ENCODE results near the gene VSNL1. TPM values are rescaled to one million over a fixed set of nuclear protein-coding genes. Genes with fewer than 3 reads are reported as not detected.

Gene VSNL1
- polyA plus RNA-seq, result not detected

- DNase-seq, result no peak
- Mint-ChIP-seq H3K27ac (no peak within 1 kb of the TSS), H3K4me3 (no peak within 1 kb of the TSS), H3K9me3 (peaks cover 3 to 29% (median 18%) of the 10 kb centered on the region in 6 donors), H3K36me3 (peaks cover 0 to 3% (median 0%) of the 10 kb centered on the region in 3 donors), H3K4me1 (no peaks in the 10 kb centered on the region), H3K27me3 (ENCODE audit: low read depth in 3 of 3) (peaks cover 11 to 16% (median 11%) of the 10 kb centered on the region in 3 donors)
Measured at GRCh38 chr2:17540093-17540812, at the start of gene VSNL1. Gene VSNL1, plus strand, starts transcription at chr2:17540696. Its CDS starts 51,379 bp downstream, at chr2:17592075.

- Mint-ChIP-seq H3K4me3 (no peak overlapping the region), H3K4me1 (no peaks in the 10 kb centered on the region), H3K27me3 (ENCODE audit: low read depth in 3 of 3) (no peaks in the 10 kb centered on the region), H3K27ac (no peak overlapping the region), H3K36me3 (no peaks in the 10 kb centered on the region), H3K9me3 (peaks cover 0 to 12% (median 4%) of the 10 kb centered on the region in 6 donors)
- DNase-seq, result no peak
Measured at GRCh38 chr2:17495590-17495989, 44.9 kb upstream of the VSNL1 start.

DNA sequence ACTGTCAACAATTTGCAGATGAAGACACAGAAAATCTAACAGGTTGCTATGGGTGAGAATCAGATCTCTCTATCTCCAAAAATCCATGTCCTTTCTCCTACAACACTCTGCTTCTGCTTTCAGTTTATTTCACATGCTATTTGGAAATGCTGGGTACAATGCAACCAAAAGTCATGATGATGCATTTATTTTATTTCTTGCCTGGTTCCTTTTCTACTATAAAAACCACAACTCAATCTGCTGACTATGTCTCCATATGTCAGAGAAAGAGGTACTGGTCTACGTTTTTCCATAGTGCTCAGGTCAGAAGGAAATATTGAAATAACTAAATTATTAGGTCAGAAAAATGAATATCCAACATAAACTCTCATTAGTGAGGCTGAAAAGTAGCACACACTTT, 42.8 kb upstream of the VSNL1 start:
- no peak for DNase-seq
- Mint-ChIP-seq H3K4me1 (no peaks in the 10 kb centered on the region), H3K36me3 (no peaks in the 10 kb centered on the region), H3K9me3 (peaks cover 0 to 7% (median 2%) of the 10 kb centered on the region in 6 donors), H3K27me3 (ENCODE audit: low read depth in 3 of 3) (no peaks in the 10 kb centered on the region), H3K4me3 (no peak overlapping the region), H3K27ac (no peak overlapping the region)

DNA sequence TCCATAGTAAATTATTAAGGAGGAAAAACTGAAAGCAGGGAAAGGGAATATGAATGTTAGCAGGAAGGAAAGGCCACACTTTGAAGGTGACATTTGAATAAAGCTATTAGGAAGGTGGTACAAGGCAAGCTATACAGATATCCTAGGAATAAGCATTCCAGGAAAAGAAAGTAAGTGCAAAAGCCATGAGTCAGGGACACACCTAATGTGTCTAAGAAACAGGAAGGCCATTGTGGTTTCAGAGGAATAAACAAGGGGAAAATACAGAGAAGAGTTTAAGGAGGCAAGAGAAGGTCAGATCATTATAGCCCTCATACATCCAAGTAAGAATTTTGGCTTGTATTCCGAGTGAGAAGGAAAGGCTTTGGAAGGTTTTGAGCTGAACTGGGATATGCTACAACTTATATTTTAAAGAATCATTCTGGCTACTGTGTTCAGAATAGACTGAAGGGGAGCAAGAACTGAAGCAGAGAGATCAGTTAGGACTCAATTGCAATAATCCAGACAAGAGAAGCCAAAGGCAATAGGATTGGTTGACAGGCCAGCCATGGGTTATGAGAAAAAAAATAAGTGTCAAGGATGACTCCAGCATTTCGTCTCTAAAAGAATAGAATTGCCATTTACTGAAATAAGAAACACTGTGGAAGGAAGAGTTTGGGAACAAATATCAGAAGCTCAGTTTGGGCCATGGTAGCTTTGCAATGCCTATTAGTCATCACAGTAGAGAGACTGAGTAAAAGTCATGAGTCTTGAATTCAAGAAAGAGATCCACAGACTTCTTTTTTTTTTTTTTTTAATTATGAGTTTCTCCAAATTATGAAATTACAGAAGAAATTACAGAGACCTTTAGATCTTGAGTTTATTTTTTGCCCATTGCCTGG, 33.5 kb upstream of the VSNL1 start:
- no peaks in the 10 kb centered on the region for H3K36me3 Mint-ChIP-seq
- no peak overlapping the region for H3K4me3 Mint-ChIP-seq
- H3K27me3 Mint-ChIP-seq (ENCODE audit: low read depth in 3 of 3), result peaks cover 0 to 2% (median 0%) of the 10 kb centered on the region in 3 donors
- DNase-seq, result no peak
- no peaks in the 10 kb centered on the region for H3K4me1 Mint-ChIP-seq
- peaks cover 4 to 21% (median 6%) of the 10 kb centered on the region in 6 donors for H3K9me3 Mint-ChIP-seq
- H3K27ac Mint-ChIP-seq, result no peak overlapping the region

DNA sequence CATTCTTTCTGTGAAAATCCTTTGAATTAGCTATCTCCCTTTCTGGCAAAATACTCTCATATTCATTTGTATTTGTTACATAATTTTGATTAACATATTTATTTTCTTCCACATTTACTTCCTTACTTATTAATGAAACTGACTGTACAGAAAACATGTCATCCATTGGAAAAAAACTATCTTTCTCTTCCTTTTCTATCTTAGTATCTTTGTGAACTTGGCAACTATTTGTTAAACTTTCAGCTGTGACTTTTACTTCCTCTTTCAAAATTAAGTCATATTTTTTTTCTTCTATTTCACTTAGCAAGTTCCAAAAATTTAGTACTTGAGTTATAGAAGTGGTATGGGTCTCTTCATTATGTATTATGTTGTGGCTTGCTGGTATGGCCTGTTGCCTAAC, 24.8 kb upstream of the VSNL1 start:
- Mint-ChIP-seq H3K27ac (no peak overlapping the region), H3K27me3 (ENCODE audit: low read depth in 3 of 3) (peaks cover 0 to 2% (median 0%) of the 10 kb centered on the region in 3 donors), H3K9me3 (peaks cover 1 to 15% (median 7%) of the 10 kb centered on the region in 6 donors), H3K4me3 (no peak overlapping the region), H3K4me1 (no peaks in the 10 kb centered on the region), H3K36me3 (no peaks in the 10 kb centered on the region)
- no peak for DNase-seq

GRCh38 chr2:17517481-17518211, 22.9 kb upstream of the VSNL1 start:
- no peak for DNase-seq
- H3K4me3 Mint-ChIP-seq, result no peak overlapping the region
- peaks cover 3 to 15% (median 6%) of the 10 kb centered on the region in 6 donors for H3K9me3 Mint-ChIP-seq
- H3K27me3 Mint-ChIP-seq (ENCODE audit: low read depth in 3 of 3), result peaks cover 0 to 2% (median 2%) of the 10 kb centered on the region in 3 donors
- no peaks in the 10 kb centered on the region for H3K4me1 Mint-ChIP-seq
- no peaks in the 10 kb centered on the region for H3K36me3 Mint-ChIP-seq
- no peak overlapping the region for H3K27ac Mint-ChIP-seq

DNA sequence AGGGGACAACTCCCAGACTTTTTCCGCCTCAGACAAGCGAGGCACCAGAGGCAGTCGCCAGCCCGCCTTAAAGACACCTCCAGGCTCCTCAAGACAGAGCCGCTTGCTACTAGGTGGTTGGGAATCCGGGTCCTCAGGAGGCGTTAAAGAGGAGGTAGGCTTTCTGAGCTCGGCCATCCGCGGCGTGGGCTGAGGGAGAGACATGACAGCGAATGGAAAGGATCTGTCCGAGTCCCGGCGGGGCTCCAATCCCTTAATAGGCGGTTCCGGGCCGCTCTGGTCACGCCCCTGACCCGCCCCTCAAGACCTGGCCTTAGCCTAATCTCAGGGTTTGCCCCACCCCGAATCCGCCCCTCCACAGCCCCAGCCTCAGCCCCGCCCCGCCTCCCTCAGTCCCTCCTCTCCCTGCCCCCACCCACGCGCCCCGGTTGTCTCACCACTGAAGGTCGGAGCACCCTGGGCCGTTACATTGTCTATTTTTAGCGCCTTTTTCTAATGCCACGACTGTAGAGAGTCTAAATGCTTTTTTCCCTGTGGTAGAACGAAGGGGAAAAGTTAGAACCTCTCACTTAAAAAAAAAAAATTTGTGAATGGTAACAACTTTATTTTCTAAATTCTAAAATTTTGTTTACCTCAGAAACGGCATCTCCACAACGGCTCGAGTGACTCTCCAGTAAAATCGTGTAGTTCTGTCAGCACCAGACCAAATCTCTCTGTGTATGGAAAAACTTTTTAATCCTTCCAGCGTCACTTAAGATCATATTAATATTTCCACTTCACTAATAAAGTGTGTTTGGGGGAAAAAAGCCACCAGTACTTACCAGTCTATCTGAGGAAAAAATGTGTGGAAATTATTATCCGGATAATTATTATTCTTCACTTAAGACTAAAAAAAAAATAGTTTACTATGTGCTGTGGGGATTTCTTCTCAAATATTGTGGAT, 22.0 kb upstream of the VSNL1 start, which contains the start of gene RAD51AP2:
Gene RAD51AP2 (minus strand): TSS at position 229 of the 943 bp plus-strand sequence. CDS start 25 bp downstream, at position 204.
- Mint-ChIP-seq H3K36me3 (no peaks in the 10 kb centered on the region), H3K27me3 (ENCODE audit: low read depth in 3 of 3) (peaks cover 0 to 2% (median 2%) of the 10 kb centered on the region in 3 donors), H3K9me3 (peaks cover 3 to 15% (median 6%) of the 10 kb centered on the region in 6 donors), H3K27ac (no peak within 1 kb of the TSS), H3K4me3 (no peak within 1 kb of the TSS), H3K4me1 (no peaks in the 10 kb centered on the region)
- no peak for DNase-seq

DNA sequence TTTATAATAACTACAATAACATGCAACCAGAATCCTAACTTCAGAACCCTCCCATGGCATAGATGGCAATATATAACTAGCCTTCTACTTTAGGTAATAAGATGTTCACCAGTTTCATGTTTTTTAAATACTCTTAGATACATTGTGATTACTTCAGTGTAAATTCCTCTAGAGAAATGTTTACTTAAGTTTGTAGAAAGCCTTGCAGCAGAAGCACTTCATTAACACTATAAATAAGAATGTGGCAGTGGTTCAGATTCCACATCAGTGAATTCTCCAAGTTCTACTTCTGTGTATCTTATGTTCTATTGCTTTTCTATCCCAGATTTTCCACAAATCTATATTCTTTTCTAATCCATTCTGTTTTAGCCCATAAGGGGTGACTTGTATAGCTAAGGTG, 21.0 kb upstream of the VSNL1 start:
- H3K4me1 Mint-ChIP-seq, result no peaks in the 10 kb centered on the region
- H3K27ac Mint-ChIP-seq, result no peak overlapping the region
- no peaks in the 10 kb centered on the region for H3K36me3 Mint-ChIP-seq
- H3K4me3 Mint-ChIP-seq, result no peak overlapping the region
- H3K9me3 Mint-ChIP-seq, result peaks cover 4 to 16% (median 6%) of the 10 kb centered on the region in 6 donors
- no peak for DNase-seq
- peaks cover 0 to 2% (median 2%) of the 10 kb centered on the region in 3 donors for H3K27me3 Mint-ChIP-seq (ENCODE audit: low read depth in 3 of 3)

- H3K4me1 Mint-ChIP-seq, result no peaks in the 10 kb centered on the region
- DNase-seq, result no peak
- peaks cover 2 to 19% (median 5%) of the 10 kb centered on the region in 6 donors for H3K9me3 Mint-ChIP-seq
- H3K36me3 Mint-ChIP-seq, result no peaks in the 10 kb centered on the region
- no peak overlapping the region for H3K27ac Mint-ChIP-seq
- H3K27me3 Mint-ChIP-seq (ENCODE audit: low read depth in 3 of 3), result peaks cover 0 to 2% (median 2%) of the 10 kb centered on the region in 3 donors
- no peak overlapping the region for H3K4me3 Mint-ChIP-seq
Measured at GRCh38 chr2:17520761-17521160, 19.7 kb upstream of the VSNL1 start.

GRCh38 chr2:17521621-17522020, 18.9 kb upstream of the VSNL1 start:
- Mint-ChIP-seq H3K27ac (no peak overlapping the region), H3K27me3 (ENCODE audit: low read depth in 3 of 3) (peaks cover 0 to 2% (median 0%) of the 10 kb centered on the region in 3 donors), H3K9me3 (peaks cover 2 to 19% (median 5%) of the 10 kb centered on the region in 6 donors), H3K4me1 (no peaks in the 10 kb centered on the region), H3K36me3 (no peaks in the 10 kb centered on the region), H3K4me3 (no peak overlapping the region)
- no peak for DNase-seq

GRCh38 chr2:17522303-17522702, 18.2 kb upstream of the VSNL1 start:
- no peak for DNase-seq
- Mint-ChIP-seq H3K9me3 (peaks cover 1 to 19% (median 5%) of the 10 kb centered on the region in 6 donors), H3K4me1 (no peaks in the 10 kb centered on the region), H3K27me3 (ENCODE audit: low read depth in 3 of 3) (peaks cover 0 to 2% (median 0%) of the 10 kb centered on the region in 3 donors), H3K4me3 (no peak overlapping the region), H3K27ac (no peak overlapping the region), H3K36me3 (no peaks in the 10 kb centered on the region)

DNA sequence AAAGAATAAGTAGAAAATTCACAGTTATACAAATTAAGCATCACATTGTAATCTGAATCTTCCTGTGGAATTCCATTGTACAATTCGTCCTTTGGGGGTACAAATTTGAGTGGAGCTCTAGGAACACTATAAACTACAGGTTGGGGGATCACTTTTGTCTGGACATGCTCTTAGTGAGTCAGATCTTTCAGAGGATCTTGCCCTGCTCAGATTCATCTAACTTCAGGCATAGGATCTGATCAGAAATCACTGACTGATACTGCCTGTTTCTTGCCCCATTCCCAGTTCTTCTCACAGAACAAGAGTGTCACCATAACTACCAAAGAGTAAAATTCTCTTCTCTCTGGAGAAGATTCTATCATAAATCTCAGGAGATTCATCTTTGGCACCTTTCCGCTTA, 10.7 kb upstream of the VSNL1 start:
- H3K27me3 Mint-ChIP-seq (ENCODE audit: low read depth in 3 of 3), result peaks cover 0 to 2% (median 0%) of the 10 kb centered on the region in 3 donors

More for the DNA sequence above, 10.7 kb upstream of the VSNL1 start:
- H3K4me1 Mint-ChIP-seq, result no peaks in the 10 kb centered on the region
- DNase-seq, result no peak
- H3K36me3 Mint-ChIP-seq, result no peaks in the 10 kb centered on the region
- no peak overlapping the region for H3K4me3 Mint-ChIP-seq
- H3K27ac Mint-ChIP-seq, result no peak overlapping the region
- peaks cover 0 to 8% (median 0%) of the 10 kb centered on the region in 6 donors for H3K9me3 Mint-ChIP-seq

Measured in immature natural killer cell (primary cell).